ENCODE data around the gene ANKRD44.
A peak's percentile ranks its signal among the peaks of the same experiment; 100 is the strongest.
"Not testable (repeated sequence)": the region's sequence is repeated elsewhere in the genome, so short reads cannot be mapped to it uniquely, and the experiment has no call there.

The ANKRD44 gene

GRCh38 chr2:197010200-197011020 lies 300.2 kb downstream of the ANKRD44 start:
- no peak for DNase-seq

- not testable (repeated sequence) for DNase-seq
Observed at GRCh38 chr2:197008741-197009341, 301.7 kb downstream of the ANKRD44 start.

- DNase-seq = no peak
Observed at GRCh38 chr2:197007716-197008628, 302.6 kb downstream of the ANKRD44 start.

DNA sequence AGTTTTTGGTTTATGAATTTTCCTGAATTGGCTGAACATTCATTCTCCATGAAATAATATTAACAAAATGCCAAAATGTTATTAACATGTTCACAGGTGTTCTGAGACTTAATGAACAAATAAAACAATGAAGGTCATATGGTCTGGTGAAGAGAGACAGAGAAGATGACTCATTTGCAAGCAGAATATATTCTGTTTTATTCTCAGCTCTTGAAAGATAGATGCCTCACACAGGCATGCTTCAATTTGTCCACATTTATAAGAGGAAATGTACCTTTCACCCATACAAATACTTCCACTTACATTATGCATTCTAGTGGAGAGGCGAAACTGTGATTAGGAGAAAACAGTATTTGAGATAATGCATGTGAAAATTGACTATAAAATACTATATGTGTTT lies 308.7 kb downstream of the ANKRD44 start:
- no peak for DNase-seq

DNA sequence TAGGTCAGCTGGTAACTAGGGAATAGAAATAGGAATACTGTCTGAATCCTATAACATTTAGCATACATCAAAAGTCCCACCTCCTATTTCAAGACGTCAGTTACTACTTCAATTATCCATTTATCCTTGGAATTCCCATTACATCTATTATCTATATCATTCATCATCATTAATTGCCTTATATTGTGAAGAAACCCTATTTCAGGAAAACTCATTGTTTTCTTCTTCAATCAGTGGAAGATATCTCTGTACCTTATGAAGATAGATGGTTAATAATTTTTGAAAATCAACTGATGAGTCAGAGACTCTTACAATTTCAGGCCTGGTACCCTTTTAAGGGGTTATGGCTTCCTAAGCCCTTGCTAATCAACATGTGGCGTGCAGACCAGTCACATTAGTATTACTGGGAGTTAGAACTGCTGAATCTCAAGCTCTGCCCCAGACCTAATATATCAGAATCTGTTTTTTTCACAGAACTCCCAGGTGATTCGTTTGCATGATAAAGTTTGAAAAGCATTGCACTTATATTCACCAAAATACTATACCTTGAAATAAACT lies 314.7 kb downstream of the ANKRD44 start:
- DNase-seq = no peak

GRCh38 chr2:196994764-196995163 lies 315.8 kb downstream of the ANKRD44 start:
- no peak for DNase-seq

DNA sequence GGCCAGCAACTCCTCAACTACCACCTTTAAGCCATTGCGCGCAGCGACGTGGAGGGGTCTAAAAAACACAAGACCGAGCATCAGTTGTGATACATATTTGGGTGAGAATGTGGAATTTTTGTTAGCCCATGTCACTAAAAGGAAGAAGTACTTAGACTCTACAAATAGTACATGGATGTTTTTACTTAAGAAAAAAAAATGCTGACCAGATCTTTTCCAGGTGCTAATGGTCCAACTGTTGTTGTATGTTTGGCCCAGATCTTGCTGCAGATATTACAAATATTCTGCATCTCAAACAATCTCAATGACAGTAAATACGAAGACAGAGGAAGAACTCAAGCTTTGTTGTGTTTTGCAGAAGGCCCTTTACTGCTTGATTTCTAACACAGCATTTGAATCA lies 317.0 kb downstream of the ANKRD44 start:
- no peak for DNase-seq

- no peak for DNase-seq
Observed at GRCh38 chr2:196992466-196992865, 318.1 kb downstream of the ANKRD44 start.

DNA sequence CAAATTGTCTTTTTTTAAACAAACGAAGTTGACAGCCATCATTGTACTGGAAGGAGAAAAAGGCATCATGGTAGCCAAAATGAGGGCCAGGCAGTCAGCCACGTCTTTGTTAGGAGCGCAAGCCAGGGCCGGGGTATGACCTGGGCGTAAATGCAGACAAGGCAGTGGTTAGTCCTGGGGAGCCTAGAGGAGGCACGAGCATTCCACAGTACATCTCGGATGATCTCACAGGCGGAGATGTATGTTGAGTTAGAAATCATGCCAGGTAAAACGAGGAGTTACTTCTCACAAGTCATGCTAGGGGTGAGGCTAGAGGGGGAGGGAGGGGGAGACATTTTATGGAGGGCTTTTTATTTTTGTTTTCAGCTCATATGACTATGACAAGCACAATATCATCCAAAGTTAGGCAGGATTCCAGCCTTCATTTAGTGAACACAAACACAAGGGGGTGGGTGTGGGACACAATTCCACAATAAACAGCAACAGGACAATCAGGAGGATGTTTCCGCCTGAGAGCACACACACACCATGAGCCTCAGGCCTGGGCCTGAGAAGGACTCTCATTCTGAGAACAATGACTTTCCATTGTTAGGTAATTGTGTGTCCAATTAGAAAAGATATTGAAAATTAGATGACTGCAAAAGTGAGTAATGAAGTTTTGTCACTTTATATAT lies 319.7 kb downstream of the ANKRD44 start:
- DNase-seq = no peak

DNA sequence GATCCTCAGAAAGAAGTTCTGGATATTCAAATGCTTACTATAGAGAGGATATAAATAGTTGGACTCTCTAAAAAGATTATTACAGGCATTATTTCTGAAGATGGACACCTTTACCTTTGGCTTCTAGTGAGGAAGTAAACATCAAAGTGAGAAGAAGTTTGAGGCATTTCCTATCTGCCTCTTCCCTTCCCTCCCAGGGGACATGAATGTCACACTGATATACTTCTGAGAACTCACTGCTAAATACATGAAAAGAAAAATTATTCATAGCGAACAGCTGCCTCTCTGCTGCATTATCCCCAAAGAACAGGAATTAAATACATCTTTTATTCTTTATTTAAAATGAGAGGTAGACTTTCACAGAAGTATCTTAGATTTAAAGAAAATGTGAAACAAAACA lies 320.5 kb downstream of the ANKRD44 start:
- no peak for DNase-seq

DNA sequence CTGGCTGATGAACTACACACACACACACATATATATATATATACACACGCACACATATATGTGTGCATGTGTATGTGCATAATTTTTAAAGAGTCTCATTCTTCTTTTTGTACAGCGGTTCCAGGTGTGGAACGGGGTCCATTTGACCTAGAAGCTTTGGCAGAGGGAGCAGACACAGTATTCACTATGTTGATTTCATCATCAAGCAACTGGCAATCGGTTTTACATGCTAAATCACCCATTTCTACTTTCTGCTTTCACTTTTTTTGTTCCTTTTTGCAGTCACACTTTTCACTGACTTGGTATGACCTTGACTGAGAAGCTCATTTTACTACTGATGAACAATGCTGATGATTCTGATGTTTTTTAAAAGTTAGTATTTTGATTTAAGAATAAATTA lies 321.1 kb downstream of the ANKRD44 start:
- DNase-seq = no peak

DNA sequence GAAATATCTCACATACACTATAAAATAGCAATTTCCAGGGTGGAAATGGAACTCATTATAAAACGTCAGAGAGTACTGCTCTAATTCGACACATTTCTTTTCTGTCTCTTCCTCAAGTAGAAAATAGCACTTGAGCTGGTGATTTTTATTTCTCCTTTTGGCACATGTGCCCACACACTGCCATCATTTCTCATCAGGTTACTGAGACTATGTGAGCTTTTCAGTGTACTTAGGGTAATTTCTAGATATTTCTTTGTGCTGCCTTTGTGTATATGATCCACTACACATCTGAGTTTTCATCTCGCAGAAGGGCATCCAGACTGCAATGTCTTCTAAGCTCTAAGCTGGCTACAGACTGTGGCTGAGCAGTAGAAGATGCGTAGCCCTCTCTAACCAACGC lies 321.9 kb downstream of the ANKRD44 start:
- no peak for DNase-seq

DNA sequence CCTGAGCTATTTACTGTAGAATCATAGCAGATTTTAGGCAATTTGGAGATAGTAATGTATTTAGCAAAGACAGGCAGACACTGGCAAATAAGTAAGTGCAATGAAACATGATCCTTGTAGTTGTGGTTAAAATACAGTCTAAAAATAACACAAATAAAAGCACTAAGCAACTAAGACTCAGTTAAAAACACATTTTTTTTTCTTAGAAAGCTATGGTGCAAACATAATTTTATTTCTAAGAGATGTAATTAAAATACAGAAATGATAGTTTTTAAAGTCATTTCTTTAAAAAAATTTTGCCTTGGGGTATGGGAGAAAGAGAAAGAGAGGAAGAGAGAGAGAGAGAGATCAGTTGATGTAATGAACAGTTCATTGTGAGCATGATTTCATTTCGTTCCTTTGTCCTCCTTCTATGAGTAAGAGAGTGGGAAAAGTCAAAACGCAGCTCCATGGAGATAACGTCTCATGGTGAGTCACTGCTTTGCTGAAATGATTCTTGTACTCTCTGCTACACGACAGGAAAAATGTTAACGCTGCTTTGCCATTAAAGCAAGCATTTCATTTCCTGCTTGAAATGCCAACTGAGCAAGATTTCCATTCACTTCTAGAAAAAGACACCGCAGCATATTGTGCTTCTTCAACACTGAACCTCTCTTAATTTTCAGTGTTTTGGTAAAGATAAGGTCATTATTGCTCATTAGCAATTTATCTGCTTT lies 322.8 kb downstream of the ANKRD44 start:
- DNase-seq = no peak

DNA sequence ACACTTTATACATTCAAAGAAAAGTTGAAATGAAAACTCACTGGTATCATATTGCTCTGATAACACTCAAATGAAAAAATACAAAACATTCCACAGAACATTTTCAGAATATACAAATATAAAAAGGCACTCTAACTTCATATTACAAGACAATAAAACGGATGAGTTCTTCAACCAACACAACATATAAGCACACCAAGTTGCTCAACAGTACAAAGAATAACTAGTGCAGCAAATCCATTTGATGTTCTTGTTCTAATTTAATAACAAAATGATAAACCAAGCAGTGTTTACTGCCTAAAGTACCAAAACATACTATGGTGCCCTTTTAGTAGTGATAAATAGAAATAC lies 323.3 kb downstream of the ANKRD44 start:
- no peak for DNase-seq

- no peak for DNase-seq
Observed at GRCh38 chr2:196985511-196986183, 324.9 kb downstream of the ANKRD44 start.

DNA sequence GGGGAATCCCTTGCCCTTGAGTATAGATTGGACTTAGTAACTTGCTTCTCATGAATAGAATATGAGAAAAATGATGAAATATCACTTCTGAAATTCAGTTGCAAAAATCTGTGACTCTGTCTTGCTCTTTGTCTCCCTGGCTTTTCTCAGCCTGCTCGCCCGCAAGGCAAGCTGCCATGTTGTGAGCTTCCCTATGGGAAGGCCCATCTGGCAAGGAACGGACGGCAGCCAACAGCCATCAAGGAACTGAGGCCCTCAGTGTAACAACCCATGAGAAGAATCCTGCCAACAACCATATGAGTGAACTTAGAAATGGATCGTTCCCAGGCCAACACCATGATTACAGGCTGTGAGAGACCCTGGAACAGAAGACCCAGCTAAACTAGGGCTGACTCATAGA lies 325.7 kb downstream of the ANKRD44 start:
- no peak for DNase-seq

DNA sequence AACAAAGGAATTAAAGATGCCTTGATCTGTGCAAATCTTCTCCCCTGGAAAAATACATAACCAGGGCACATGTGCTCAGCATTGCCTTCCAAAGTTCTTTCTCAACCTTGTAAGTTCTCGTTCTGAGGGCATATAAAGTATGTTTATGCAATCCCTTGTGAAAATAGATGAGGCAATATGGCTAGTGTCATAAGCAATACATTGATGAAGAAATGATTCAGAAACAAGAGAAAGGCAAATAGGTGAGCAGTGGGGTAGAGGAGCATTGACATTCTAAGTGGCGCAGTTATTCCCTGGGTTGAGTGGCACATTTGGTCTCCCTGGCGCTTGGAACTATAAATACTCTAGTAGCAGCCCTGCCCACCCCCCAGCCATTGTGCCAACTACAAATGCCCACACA lies 326.6 kb downstream of the ANKRD44 start:
- DNase-seq = no peak

GRCh38 chr2:196980473-196980872 lies 330.1 kb downstream of the ANKRD44 start:
- DNase-seq = peak; percentile 94

DNA sequence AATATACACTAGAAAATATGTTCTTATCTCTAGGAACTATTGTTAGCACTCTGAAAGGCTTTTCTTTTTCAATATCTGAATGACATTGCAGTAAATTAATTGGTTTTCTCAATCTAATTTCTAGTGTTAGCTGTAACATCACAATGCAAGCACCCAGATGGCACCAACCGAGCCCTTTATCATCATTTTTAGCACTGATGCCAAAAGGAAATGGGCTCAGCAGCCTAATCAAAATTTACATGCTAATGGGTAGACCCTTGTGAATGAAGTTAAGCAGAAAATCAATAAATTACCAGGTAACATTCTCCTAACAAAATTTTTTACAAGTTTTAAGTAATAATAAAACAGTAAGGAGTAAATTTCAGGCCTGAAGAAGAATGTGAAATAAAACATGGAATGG lies 330.6 kb downstream of the ANKRD44 start:
- peak; percentile 51 for DNase-seq

GRCh38 chr2:196977507-196977906 lies 333.1 kb downstream of the ANKRD44 start:
- DNase-seq = no peak

- no peak for DNase-seq
Observed at GRCh38 chr2:196974970-196975369, 335.6 kb downstream of the ANKRD44 start.
